SK-MEL-5 (cell line): ENCODE measurements around the gene PTPN4. TPM values are rescaled to one million over a fixed set of nuclear protein-coding genes. Genes with fewer than 3 reads are reported as not detected.
A peak's percentile ranks its signal among the peaks of the same experiment; 100 is the strongest.
"Not testable (repeated sequence)": the region's sequence is repeated elsewhere in the genome, so short reads cannot be mapped to it uniquely, and the experiment has no call there.

ENCODE experiments used
- DNase-seq: peaks from one replicate; pipeline ENCODE4 v3.0.0-alpha.2; 2016; ENCODE audit warnings: low read depth, low spot score
- in situ Hi-C: cut with HindIII; loops from 2 replicates; pipeline ENCODE4 v1.10.0; 2016; ENCODE audit warnings: low sequenced_read_pairs, high pct_unique_total_duplicates, low pct_unique_long_range_greater_than_20kb
- total RNA-seq: library from RNA; depleted of rRNA; stranded (reverse); fragments of >200 nt; shearing (Covaris generic); gene quantifications from 2 replicates; pipeline ENCODE4 v1.2.3, GENCODE V29; 2014

PTPN4 gene
- total RNA-seq, 1 experiment from 2014 or later, result 15.7 TPM

GRCh38 chr2:119788752-119789151 is 29.0 kb downstream of the PTPN4 start:
- no peak for DNase-seq
- in situ Hi-C loops, result no loop called here

GRCh38 chr2:119790466-119790865 is 30.7 kb downstream of the PTPN4 start:
- in situ Hi-C loops, result no loop called here

GRCh38 chr2:119792907-119793312 is 33.2 kb downstream of the PTPN4 start:
- DNase-seq, result no peak
- in situ Hi-C loops, result no loop called here

More at GRCh38 chr2:119790466-119790865, 30.7 kb downstream of the PTPN4 start:
- DNase-seq, result no peak

DNA sequence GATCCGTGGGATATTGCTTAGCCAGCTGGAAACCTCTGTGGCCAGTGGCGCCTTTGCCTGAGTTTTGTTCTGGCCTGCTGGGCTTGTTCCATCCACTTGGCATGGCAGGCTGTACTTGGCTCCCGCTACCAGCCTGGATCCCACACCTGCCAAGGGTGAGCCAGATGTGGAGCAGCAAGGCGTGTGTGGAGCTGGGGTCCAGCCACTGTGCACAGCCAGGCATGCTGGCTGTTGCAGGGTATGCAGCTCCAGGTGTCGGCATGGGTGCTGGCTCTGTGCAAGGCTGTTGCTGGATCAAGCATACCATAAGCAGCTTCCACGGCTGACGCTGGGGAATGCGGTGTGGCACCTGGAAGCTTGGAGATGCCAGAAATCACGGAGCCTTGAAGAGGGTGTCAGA is 34.5 kb downstream of the PTPN4 start:
- in situ Hi-C loops, result no loop called here
- no peak for DNase-seq

- in situ Hi-C loops, result no loop called here
- no peak for DNase-seq
Observed at GRCh38 chr2:119795309-119796303, 35.9 kb downstream of the PTPN4 start.

GRCh38 chr2:119800376-119800902 is 40.7 kb downstream of the PTPN4 start:
- in situ Hi-C loops, result no loop called here

DNA sequence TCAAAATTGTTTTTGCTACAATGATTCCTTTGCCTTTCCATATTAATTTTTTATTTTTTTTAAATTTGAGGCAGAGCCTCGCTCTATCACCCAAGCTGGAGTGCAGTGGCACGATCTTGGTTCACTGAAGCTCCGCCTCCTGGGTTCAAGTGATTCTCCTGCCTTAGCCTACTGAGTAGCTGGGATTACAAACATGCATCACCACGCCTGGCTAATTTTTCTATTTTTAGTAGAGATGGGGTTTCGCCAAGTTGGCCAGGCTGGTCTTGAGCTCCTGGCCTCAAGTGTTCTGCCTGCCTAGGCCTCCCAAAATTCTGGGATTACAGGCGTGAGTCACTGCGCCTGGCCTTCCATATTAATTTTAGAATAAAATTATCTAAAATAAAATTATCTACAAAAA is 41.3 kb downstream of the PTPN4 start:
- no peak for DNase-seq
- in situ Hi-C loops, result no loop called here

More at GRCh38 chr2:119800376-119800902, 40.7 kb downstream of the PTPN4 start:
- DNase-seq, result no peak

DNA sequence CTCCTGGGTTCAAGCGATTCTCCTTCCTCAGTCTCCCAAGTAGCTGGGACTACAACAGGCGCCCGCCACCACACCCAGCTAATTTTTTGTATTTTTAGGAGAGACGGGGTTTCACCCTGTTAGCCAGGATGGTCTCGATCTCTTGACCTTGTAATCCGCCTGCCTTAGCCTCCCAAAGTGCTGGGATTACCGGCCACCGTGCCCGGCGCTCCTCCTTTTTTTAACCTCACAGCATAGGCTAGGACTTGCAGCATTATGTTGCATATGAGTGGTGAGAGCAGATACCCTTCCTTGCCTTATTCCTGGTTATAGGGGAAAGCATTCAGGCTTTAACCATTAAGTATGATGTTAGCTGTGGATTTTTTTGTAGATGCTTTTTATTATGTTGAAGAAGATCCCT is 42.3 kb downstream of the PTPN4 start:
- in situ Hi-C loops, result not testable (repeated sequence)

DNA sequence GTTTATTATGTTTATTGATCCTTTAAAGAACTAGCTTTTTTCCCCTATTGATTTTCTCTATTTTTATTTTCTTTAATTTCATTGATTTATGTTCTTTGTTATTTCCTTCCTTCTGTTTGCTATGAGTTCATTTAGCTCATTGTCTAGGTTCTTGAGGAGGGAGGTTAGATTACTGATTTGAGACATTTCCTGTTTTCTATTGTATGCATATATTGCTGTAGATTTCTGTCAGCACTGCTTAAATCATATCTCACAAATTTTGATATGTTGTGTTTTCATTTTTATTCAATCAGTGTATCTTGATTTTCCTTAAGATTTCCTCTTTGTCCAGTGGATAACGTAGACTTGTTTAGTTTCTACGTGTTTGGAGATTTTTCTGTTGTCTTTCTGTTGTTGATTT is 43.4 kb downstream of the PTPN4 start:
- DNase-seq, result no peak
- in situ Hi-C loops, result no loop called here

More for the DNA sequence above, 42.3 kb downstream of the PTPN4 start:
- DNase-seq, result not testable (repeated sequence)

- in situ Hi-C loops, DNase-seq: not testable (repeated sequence)
Observed at GRCh38 chr2:119804409-119804808, 44.7 kb downstream of the PTPN4 start.

- in situ Hi-C loops, result no loop called here
- DNase-seq, result no peak
Observed at GRCh38 chr2:119808516-119809147, 48.9 kb downstream of the PTPN4 start.

- in situ Hi-C loops, result no loop called here
- no peak for DNase-seq
Observed at GRCh38 chr2:119809339-119810048, 49.8 kb downstream of the PTPN4 start.

GRCh38 chr2:119810049-119810630 is 50.4 kb downstream of the PTPN4 start:
- in situ Hi-C loops, result no loop called here
- no peak for DNase-seq

GRCh38 chr2:119814216-119814615 is 54.5 kb downstream of the PTPN4 start:
- in situ Hi-C loops, result no loop called here
- DNase-seq, result no peak

GRCh38 chr2:119818792-119819191 is 59.1 kb downstream of the PTPN4 start:
- in situ Hi-C loops, result no loop called here
- no peak for DNase-seq

DNA sequence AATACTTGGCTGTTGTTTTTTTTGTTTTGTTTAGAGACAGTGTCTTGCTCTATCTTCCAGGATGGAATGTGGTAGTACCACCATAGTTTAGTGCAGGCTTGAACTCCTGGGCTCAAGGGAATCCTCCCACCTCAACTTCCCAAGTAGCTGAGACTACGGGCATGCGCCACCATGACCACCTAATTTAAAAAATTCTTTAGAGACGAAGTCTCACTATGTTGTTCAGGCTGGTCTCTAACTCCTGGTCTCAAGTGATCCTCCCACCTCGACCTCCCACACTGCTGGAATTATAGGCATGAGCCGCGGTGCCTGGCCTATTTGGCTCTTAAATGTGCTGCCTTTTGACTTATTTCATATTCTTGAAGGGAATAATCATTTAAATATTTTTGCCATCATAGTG is 60.1 kb downstream of the PTPN4 start:
- in situ Hi-C loops, result no loop called here
- DNase-seq, result no peak

GRCh38 chr2:119820275-119820674 is 60.6 kb downstream of the PTPN4 start:
- peak; percentile 98 for DNase-seq
- in situ Hi-C loops, result no loop called here
